Common myeloid progenitor, CD34-positive (primary cell): ENCODE data around the gene AFF4.
A peak's percentile ranks its signal among the peaks of the same experiment; 100 is the strongest.
"Not testable (repeated sequence)": the region's sequence is repeated elsewhere in the genome, so short reads cannot be mapped to it uniquely, and the experiment has no call there.

ENCODE experiments used
- CTCF ChIA-PET: fragments of 350-600 bp; sonication (Branson Sonifier 250); formaldehyde crosslinking; loops from one replicate; lab custom pipeline; 2021; ENCODE audit warnings: antibody characterized with exemption; lab: Charles Lee
- POLR2A ChIA-PET: fragments of 350-600 bp; sonication (Branson Sonifier 250); formaldehyde crosslinking; loops from one replicate; lab custom pipeline; 2021; ENCODE audit warnings: antibody characterized with exemption; lab: Charles Lee
- DNase-seq, 3 donors: peaks; one replicate each; pipeline versions ENCODE4 v3.0.0 to v3.0.0-alpha.2; 2013
- H3K27ac ChIP-seq, 2 experiments: 1 replicate in 1 of 2; 2 replicates in 1 of 2; pipeline ENCODE4 v1.7.0; 2013; ENCODE audit warnings: inconsistent platforms in 2 of 2, low read length in 2 of 2, mild to moderate bottlenecking in 2 of 2, low read depth in 1 of 2, moderate library complexity in 1 of 2; ENCODE audit not compliant: severe bottlenecking in 2 of 2, insufficient read depth in 1 of 2, poor library complexity in 1 of 2
- H3K27me3 ChIP-seq, 5 experiments: replicated peaks in 2 of 5; 1 replicate in 3 of 5; 2 replicates in 2 of 5; pipeline versions ENCODE4 v1.6.1 to v1.7.0; 2013; ENCODE audit warnings: low read length in 4 of 5, mild to moderate bottlenecking in 2 of 5, moderate library complexity in 2 of 5, inconsistent platforms in 1 of 5; ENCODE audit not compliant: insufficient read depth in 5 of 5, control insufficient read depth in 4 of 5
- H3K36me3 ChIP-seq, 4 experiments: 1 replicate in 2 of 4; 2 replicates in 2 of 4; pipeline versions ENCODE4 v1.6.1 to v1.7.0; 2013; ENCODE audit warnings: low read length in 3 of 4, control low read depth in 1 of 4, mild to moderate bottlenecking in 1 of 4; ENCODE audit not compliant: control insufficient read depth in 4 of 4, insufficient read depth in 4 of 4
- H3K4me1 ChIP-seq, 4 experiments: 1 replicate in 3 of 4; 2 replicates in 1 of 4; pipeline versions ENCODE4 v1.6.1 to v1.7.1; 2013; ENCODE audit warnings: low read length in 3 of 4, mild to moderate bottlenecking in 3 of 4, control low read depth in 1 of 4, inconsistent platforms in 1 of 4, moderate library complexity in 1 of 4; ENCODE audit not compliant: control insufficient read depth in 4 of 4, insufficient read depth in 4 of 4; ENCODE audit errors: control extremely low read depth in 1 of 4
- H3K4me3 ChIP-seq, 7 experiments: 1 replicate in 4 of 7; 2 replicates in 3 of 7; pipeline versions ENCODE4 v1.5.1 to v1.7.0; 2013; ENCODE audit warnings: mild to moderate bottlenecking in 7 of 7, low read length in 6 of 7, moderate library complexity in 6 of 7, inconsistent platforms in 2 of 7, low read depth in 2 of 7, control low read depth in 1 of 7; ENCODE audit not compliant: insufficient read depth in 4 of 7, control insufficient read depth in 1 of 7; ENCODE audit errors: extremely low read depth in 1 of 7
- H3K9me3 ChIP-seq, 5 experiments: 1 replicate in 4 of 5; 2 replicates in 1 of 5; pipeline versions ENCODE4 v1.6.1 to v1.7.1; 2013; ENCODE audit warnings: low read length in 4 of 5, mild to moderate bottlenecking in 2 of 5, inconsistent platforms in 1 of 5, low read depth in 1 of 5, moderate library complexity in 1 of 5; ENCODE audit not compliant: control insufficient read depth in 4 of 5, insufficient read depth in 2 of 5; ENCODE audit errors: control extremely low read depth in 1 of 5
- WGBS: methylation state at CpG from one replicate; pipeline ENCODE4 v1.1.5; 2013; ENCODE audit not compliant: insufficient coverage; 5-methylcytosine and 5-hydroxymethylcytosine counted together

AFF4 gene

DNA sequence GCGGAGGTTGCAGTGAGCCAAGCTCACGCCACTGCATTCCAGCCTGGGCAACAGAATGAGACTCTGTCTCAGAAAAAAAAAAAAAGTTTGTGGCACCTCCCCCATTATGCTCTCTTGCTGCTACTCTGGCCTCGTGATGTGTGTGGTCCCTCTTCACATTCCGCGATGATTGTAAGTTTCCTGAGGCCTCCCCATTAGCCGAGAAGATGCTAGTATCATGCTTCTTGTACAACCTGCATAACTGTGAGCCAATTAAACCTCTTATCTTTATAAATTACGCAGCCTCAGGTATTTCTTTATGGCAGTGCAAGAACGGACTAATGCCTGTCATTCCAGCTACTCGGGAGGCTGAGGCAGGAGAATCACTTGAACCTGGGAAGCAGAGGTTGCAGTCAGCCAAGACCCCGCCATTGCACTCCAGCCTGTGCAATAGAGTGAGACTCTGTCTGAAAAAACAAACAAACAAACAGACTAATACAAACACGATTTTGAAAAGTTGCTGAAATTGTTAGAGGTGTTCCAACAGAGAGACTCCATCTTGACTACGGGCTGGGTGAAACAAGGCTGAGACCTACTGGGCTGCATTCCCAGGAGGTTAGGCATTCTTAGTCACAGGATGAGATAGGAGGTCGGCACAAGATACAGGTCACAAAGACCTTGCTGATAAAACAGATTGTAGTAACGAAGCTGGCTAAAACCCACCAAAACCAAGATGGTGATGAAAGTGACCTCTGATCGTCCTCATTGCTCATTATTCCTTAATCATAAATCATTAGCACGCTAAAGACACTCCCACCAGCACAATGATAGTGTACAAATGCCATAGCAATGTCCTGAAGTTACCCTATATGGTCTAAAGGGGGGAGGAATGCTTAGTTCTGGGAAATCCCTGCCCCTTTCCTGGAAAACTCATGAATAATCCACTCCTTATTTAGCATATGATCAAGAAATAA, 8.3 kb upstream of the AFF4 start:
- POLR2A ChIA-PET: no interaction called here
- H3K4me1 ChIP-seq: no peaks in the 10 kb centered on the region
- H3K27ac ChIP-seq: no peak overlapping the region
- WGBS: 96% methylated on average over 12 of the region's 16 CpGs
- no peaks in the 10 kb centered on the region for H3K36me3 ChIP-seq
- H3K4me3 ChIP-seq: no peak overlapping the region
- no peaks in the 10 kb centered on the region for H3K27me3 ChIP-seq
- DNase-seq: no peak
- CTCF ChIA-PET: no interaction called here
- peaks cover 0 to 1% (median 0%) of the 10 kb centered on the region in 5 experiments for H3K9me3 ChIP-seq

DNA sequence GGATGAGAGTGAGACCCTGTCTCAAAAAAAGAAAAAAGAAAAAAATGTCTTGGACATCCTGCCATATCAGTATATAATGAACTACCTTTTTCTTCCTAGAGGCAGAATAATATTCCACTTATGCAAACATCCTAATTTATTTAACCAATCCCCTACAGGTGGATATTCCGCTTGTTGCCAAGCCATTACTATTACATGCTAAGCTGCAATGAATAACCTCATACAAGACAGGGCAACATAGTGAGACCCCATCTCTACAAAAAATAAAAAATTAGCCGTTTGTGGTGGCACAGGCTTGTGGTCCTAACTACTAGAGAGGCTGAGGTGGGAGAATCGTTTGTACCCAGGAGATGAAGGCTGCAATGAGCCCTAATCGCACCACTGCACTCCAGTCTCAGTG, 1.7 kb upstream of the AFF4 start:
- Histone ChIP-seq H3K4me1 (peaks cover 10 to 24% (median 18%) of the 10 kb centered on the region in 4 experiments), H3K27me3 (no peaks in the 10 kb centered on the region), H3K27ac (no peak overlapping the region), H3K9me3 (no peaks in the 10 kb centered on the region), H3K36me3 (no peaks in the 10 kb centered on the region), H3K4me3 (no peak overlapping the region)
- ChIA-PET POLR2A (no interaction called here), CTCF (interaction anchor here (1.5 kb wide), 1 partner anchor 10 kb away, joined by 3 read pairs; no protein-coding TSS in a partner anchor)
- DNase-seq: no peak
- 83% methylated on average over 2 of the region's 4 CpGs for WGBS

DNA sequence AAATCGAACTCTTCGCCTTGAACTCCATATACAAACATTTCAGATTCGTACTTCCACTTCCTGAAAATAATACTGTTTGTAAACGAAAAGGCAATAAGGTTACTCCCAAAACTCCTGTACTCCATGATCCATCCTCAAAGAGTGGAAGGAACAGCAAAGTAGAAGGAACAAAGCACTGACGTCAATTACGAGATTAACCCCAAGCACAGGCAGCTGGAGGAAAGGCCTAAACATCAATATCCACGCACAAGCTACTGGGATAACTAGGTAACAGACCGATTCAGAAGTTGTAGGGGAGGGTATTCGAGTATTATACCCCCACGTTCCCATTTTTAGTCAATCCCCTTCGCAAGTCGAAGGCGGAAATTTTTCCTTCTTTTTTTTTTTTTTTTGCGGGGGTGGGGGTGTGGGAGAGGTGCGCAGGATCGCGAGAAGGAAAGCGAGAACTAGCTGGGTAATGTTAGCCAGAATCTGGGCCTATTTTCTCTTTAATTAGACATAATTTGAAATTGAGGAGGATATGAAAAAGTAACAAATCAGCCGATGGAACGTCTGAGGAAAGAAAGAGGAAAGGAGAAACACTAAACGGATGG, 909 bp downstream of the AFF4 start:
- DNase-seq: peak; percentile 40 to 60 (median 59)
- peak overlapping the region; percentile 94 to 98 for H3K27ac ChIP-seq
- H3K4me1 ChIP-seq: peaks cover 10 to 24% (median 18%) of the 10 kb centered on the region in 4 experiments
- WGBS: 0% methylated on average over 8 of the region's 21 CpGs
- H3K27me3 ChIP-seq: no peaks in the 10 kb centered on the region
- no peaks in the 10 kb centered on the region for H3K9me3 ChIP-seq
- peak overlapping the region; percentile 58 to 99 (median 88) for H3K4me3 ChIP-seq
- H3K36me3 ChIP-seq: no peaks in the 10 kb centered on the region
- CTCF ChIA-PET: interaction anchor here (0.7 to 1.6 kb wide), 5 partner anchors 11 to 53 kb away, joined by 3 to 7 read pairs (median 3); no protein-coding TSS in a partner anchor
- POLR2A ChIA-PET: interaction anchor here (1.6 to 2.9 kb wide), 3 partner anchors 11 to 89 kb away, joined by 3 to 13 read pairs (median 13); partner anchors contain the start of genes HSPA4 and ZCCHC10

DNA sequence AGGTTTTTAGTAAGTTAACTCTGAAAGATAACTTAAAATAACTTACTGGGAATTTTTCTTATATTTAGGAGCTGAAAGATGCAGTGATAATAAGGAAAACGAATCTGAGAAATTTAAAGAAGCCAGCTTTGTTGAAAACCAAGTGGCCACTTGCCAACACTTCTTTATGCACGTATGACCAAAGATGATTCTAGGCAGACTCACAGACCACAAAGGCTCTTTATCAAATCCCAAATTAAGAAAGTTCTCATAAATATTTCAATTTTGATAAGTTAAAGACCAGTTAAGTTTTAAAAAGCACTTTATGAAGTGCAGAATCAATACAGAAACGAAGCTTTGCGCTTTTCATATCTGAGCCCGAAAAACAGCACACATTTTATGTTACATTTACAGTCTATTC, 1.5 kb downstream of the AFF4 start:
- POLR2A ChIA-PET: interaction anchor here (1.6 to 2.9 kb wide), 3 partner anchors 10 to 90 kb away, joined by 3 to 13 read pairs (median 13); partner anchors contain the start of genes HSPA4 and ZCCHC10
- CTCF ChIA-PET: interaction anchor here (0.7 to 1.6 kb wide), 4 partner anchors 10 to 52 kb away, joined by 3 to 7 read pairs (median 3); no protein-coding TSS in a partner anchor
- WGBS: no CpG with 5 or more reads among the region's 5 CpGs

DNA sequence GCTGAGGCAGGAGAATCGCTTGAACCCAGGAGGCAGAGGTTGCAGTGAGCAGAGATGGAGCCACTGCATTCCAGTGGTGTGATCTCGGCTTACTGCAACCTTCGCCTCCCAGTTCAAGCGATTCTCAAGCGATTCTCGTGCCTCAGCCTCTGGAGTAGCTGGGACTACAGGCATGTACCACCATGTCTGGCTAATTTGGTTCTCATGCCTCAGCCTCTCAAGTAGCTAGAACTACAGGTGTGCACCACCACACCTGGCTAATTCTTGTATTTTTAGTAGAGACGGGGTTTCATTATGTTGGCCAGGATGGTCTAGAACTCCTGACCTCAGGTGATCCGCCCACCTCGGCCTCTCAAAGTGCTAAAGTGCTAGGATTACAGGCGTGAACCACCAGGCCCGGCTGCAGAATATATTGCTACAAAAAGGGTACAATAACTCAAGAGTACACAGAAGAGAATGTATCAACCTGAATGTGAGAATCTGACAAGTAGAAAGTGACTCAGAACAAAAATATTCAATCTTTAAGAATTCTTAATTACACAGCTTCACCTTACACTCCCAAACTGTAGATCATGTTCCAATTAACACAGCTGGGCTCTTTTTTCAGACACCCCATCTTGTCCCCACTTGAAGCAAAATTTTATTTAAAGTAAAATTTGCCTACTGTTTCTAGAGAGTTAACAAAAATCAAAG, 2.2 kb downstream of the AFF4 start:
- Histone ChIP-seq H3K4me3 (peak overlapping the region in 6 of 7 experiments; percentile 81 to 99 (median 88)), H3K27ac (peak overlapping the region; percentile 94 to 98), H3K4me1 (peaks cover 10 to 24% (median 18%) of the 10 kb centered on the region in 4 experiments)
- POLR2A ChIA-PET: interaction anchor here (1.6 to 2.9 kb wide), 3 partner anchors 10 to 91 kb away, joined by 3 to 13 read pairs (median 13); partner anchors contain the start of genes HSPA4 and ZCCHC10
- H3K36me3 ChIP-seq, DNase-seq, H3K27me3 ChIP-seq, H3K9me3 ChIP-seq: not testable (repeated sequence)
- CTCF ChIA-PET: interaction anchor here (1.3 to 1.6 kb wide), 2 partner anchors 10 to 45 kb away, joined by 3 to 7 read pairs; no protein-coding TSS in a partner anchor
- 100% methylated on average over 9 of the region's 11 CpGs for WGBS

More for the DNA sequence above, 1.5 kb downstream of the AFF4 start:
- H3K9me3 ChIP-seq: no peaks in the 10 kb centered on the region
- peak overlapping the region in 6 of 7 experiments; percentile 81 to 99 (median 88) for H3K4me3 ChIP-seq
- H3K36me3 ChIP-seq: no peaks in the 10 kb centered on the region
- DNase-seq: peak; percentile 11 to 51 (median 43)
- no peaks in the 10 kb centered on the region for H3K27me3 ChIP-seq
- H3K27ac ChIP-seq: peak overlapping the region; percentile 94 to 98
- H3K4me1 ChIP-seq: peaks cover 10 to 24% (median 18%) of the 10 kb centered on the region in 4 experiments

DNA sequence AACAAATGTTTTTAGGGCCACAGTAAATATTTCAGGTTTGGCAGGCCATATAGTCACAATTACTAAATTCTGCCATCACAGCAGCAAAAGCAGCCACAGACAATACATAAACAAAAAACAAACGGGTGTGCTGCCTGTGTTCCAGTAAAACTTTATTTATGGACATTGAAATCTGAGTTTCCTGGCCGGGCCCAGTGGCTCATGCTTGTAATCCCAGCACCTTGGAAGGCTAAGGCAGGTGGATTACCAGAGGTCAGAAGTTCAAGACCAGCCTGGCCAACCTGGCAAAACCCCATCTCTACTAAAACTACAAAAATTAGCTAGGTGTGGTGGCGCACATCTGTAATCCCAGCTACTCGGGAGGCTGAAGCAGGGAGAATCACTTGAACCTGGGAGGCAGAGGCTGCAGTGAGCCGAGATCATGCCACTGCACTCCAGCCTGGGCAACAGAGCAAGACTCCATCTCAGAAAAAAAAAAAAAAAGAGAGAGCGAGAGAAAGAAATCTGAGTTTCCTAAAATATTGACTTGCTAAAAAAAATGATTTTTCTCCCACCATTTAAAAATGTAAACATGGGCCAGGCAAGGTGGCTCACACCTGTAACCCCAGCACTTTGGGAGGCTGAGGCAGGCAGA, 7.2 kb downstream of the AFF4 start:
- H3K4me3 ChIP-seq, H3K27ac ChIP-seq, POLR2A ChIA-PET, H3K27me3 ChIP-seq, DNase-seq, H3K4me1 ChIP-seq, H3K9me3 ChIP-seq: not testable (repeated sequence)
- 96% methylated on average over 3 of the region's 6 CpGs for WGBS
- CTCF ChIA-PET: interaction anchor here (1.1 kb wide), 1 partner anchor 12 kb away, joined by 3 read pairs; no protein-coding TSS in a partner anchor
- peaks cover 2 to 13% (median 10%) of the 10 kb centered on the region in 4 experiments for H3K36me3 ChIP-seq
